ENCODE measurements around the gene CCL23. TPM values are rescaled to one million over a fixed set of nuclear protein-coding genes. Genes with fewer than 3 reads are reported as not detected.

Gene CCL23, protein sequence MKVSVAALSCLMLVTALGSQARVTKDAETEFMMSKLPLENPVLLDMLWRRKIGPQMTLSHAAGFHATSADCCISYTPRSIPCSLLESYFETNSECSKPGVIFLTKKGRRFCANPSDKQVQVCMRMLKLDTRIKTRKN
- total RNA-seq (2021), result not detected in 2 replicates
- long read RNA-seq, result 0 reads

DNA sequence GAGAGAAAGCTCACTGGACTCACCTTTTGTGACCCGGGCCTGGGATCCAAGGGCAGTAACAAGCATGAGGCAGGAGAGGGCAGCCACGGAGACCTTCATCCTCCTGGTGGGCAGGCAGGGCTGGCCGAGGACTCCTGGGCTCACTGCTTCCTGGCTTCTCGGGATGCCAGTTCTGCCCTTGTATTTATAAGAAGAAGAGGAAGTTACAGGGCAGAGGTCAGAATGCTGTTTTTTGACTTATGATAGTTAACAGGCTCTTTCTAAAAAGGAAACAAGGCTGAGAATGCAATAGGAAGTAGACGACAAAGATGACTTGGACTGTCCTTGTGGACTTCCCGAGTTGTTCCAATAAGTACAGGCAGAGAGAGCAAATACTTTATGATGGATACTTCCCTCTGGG, at the start of gene CCL23:
TSS of gene CCL23 (minus strand) at position 174 of the 400 bp plus-strand sequence. CDS start at position 99, 75 bp downstream.
- Histone ChIP-seq H3K27ac (ENCODE audit: insufficient read length, low read depth, low read length) (no peak within 1 kb of the TSS), H2BK120ac (ENCODE audit: low read depth, low read length, poor library complexity, severe bottlenecking) (no peak within 1 kb of the TSS), H3K18ac (ENCODE audit: insufficient read length, low read depth, low read length) (no peak within 1 kb of the TSS), H3K79me2 (ENCODE audit: insufficient read depth, low read length) (no peaks in the 10 kb centered on the region), H3K79me1 (ENCODE audit: insufficient read depth, low read depth, low read length, poor library complexity, severe bottlenecking) (no peaks in the 10 kb centered on the region), H3K23ac (ENCODE audit: insufficient read length, low read depth, low read length) (no peak within 1 kb of the TSS), H2AK5ac (ENCODE audit: insufficient read length, low read length) (no peak within 1 kb of the TSS), H3K23me2 (ENCODE audit: insufficient read length, low read depth, low read length, poor library complexity, severe bottlenecking) (no peaks in the 10 kb centered on the region), H2BK5ac (ENCODE audit: insufficient read length, low read length) (no peak within 1 kb of the TSS), H4K20me1 (ENCODE audit: control insufficient read depth, insufficient read depth, insufficient read length) (no peaks in the 10 kb centered on the region), H3K14ac (ENCODE audit: insufficient read depth, low read length) (no peak within 1 kb of the TSS), H3K4me1 (ENCODE audit: insufficient read depth, low read length) (no peaks in the 10 kb centered on the region), H3T11ph (ENCODE audit: low read length) (no peak within 1 kb of the TSS), H3K4me2 (ENCODE audit: insufficient read depth, insufficient read length, low read length) (no peak within 1 kb of the TSS), H2BK12ac (ENCODE audit: insufficient read length, low read depth, low read length) (no peak within 1 kb of the TSS), H3K9me3 (ENCODE audit: control insufficient read depth, low read depth, low read length) (no peaks in the 10 kb centered on the region), H3K27me3 (ENCODE audit: insufficient read depth, low read length) (no peaks in the 10 kb centered on the region), H3K56ac (ENCODE audit: insufficient read length, low read depth, low read length) (no peak within 1 kb of the TSS), H4K8ac (replicated peaks; ENCODE audit: insufficient read length, low read depth, low read length) (no peak within 1 kb of the TSS), H3K4ac (ENCODE audit: low read depth, low read length) (no peak within 1 kb of the TSS), H2BK15ac (ENCODE audit: low read depth, low read length) (no peak within 1 kb of the TSS), H4K91ac (ENCODE audit: insufficient read length, low read depth, low read length) (no peak within 1 kb of the TSS), H2BK20ac (ENCODE audit: low read depth, low read length, poor library complexity, severe bottlenecking) (no peak within 1 kb of the TSS), H3K9ac (ENCODE audit: extremely low read depth, insufficient read length, low read length) (no peak within 1 kb of the TSS), H4K5ac (ENCODE audit: insufficient read length, low read depth, low read length) (no peak within 1 kb of the TSS), H2AFZ (ENCODE audit: low read length) (no peak within 1 kb of the TSS)
- Mint-ChIP-seq H3K27ac (no peak within 1 kb of the TSS), H3K27me3 (ENCODE audit: low read depth) (peaks cover 36% of the 10 kb centered on the region), H3K4me3 (no peak within 1 kb of the TSS), H3K4me1 (no peaks in the 10 kb centered on the region), H3K36me3 (ENCODE audit: insufficient read depth in 1 of 3, low read depth in 3 of 3) (0 out of 7 replicates have a peak, but pooled peaks cover 0 to under 1% (median 0%) of the 10 kb centered on the region in 3 experiments), H3K9me3 (peaks cover 13 to 15% of the 10 kb centered on the region in 2 experiments; a peak in 4 of 5 replicates)
- TF ChIP-seq, protein P1, sequence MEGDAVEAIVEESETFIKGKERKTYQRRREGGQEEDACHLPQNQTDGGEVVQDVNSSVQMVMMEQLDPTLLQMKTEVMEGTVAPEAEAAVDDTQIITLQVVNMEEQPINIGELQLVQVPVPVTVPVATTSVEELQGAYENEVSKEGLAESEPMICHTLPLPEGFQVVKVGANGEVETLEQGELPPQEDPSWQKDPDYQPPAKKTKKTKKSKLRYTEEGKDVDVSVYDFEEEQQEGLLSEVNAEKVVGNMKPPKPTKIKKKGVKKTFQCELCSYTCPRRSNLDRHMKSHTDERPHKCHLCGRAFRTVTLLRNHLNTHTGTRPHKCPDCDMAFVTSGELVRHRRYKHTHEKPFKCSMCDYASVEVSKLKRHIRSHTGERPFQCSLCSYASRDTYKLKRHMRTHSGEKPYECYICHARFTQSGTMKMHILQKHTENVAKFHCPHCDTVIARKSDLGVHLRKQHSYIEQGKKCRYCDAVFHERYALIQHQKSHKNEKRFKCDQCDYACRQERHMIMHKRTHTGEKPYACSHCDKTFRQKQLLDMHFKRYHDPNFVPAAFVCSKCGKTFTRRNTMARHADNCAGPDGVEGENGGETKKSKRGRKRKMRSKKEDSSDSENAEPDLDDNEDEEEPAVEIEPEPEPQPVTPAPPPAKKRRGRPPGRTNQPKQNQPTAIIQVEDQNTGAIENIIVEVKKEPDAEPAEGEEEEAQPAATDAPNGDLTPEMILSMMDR (conservative IDR thresholded peaks at IDR 0.05), result peak; percentile 16; the same call in 2 of the 3 replicates
- WGBS (ENCODE audit: extremely low coverage, insufficient read length, low lambda C conversion rate), result no CpG with 5 or more reads among the region's 6 CpGs
- no peak for DNase-seq
